Left lobe of liver (tissue), 2 donors: ENCODE results near the gene CAPZB. TPM values are rescaled to one million over a fixed set of nuclear protein-coding genes. Genes with fewer than 3 reads are reported as not detected.
A peak's percentile ranks its signal among the peaks of the same experiment; 100 is the strongest.
"Not testable (repeated sequence)": the region's sequence is repeated elsewhere in the genome, so short reads cannot be mapped to it uniquely, and the experiment has no call there.

Experiments used
- ATAC-seq: fragments of 200-7000 bp; cut with Tn5 transposase; one replicate; pipeline ENCODE4 v1.9.1; 2020; ENCODE audit warnings: mild to moderate bottlenecking, moderate library complexity
- DNase-seq: peaks from one replicate; pipeline ENCODE4 v3.0.0-alpha.2; 2020; ENCODE audit warnings: low spot score
- total RNA-seq: library from RNA; stranded (reverse); gene quantifications from one replicate; pipeline ENCODE4 v1.2.1, GENCODE V29; 2021
- donor health status: DM: no; HTN: no; CAD: no; lungs with moderate emphysema.
- donor health status: DM: no; HTN: yes; CAD: no.

CAPZB gene
- total RNA-seq, 1 donor from 2014 or later: 91.4 TPM

GRCh38 chr1:19499887-19500286 is 14.5 kb upstream of the CAPZB start:
- not testable (repeated sequence) for DNase-seq, ATAC-seq

GRCh38 chr1:19497443-19497842 is 12.1 kb upstream of the CAPZB start:
- DNase-seq: not testable (repeated sequence)

GRCh38 chr1:19496527-19496874 is 11.2 kb upstream of the CAPZB start:
- DNase-seq: no peak
- ATAC-seq: no peak

More at GRCh38 chr1:19497443-19497842, 12.1 kb upstream of the CAPZB start:
- not testable (repeated sequence) for ATAC-seq

- ATAC-seq: no peak
Measured at GRCh38 chr1:19495799-19496526, 10.6 kb upstream of the CAPZB start.

GRCh38 chr1:19495000-19495656 is 9.8 kb upstream of the CAPZB start:
- DNase-seq (no peak), ATAC-seq (no peak)

More at GRCh38 chr1:19495799-19496526, 10.6 kb upstream of the CAPZB start:
- no peak for DNase-seq

- ATAC-seq (no peak), DNase-seq (no peak)
Measured at GRCh38 chr1:19493547-19493946, 8.2 kb upstream of the CAPZB start.

GRCh38 chr1:19489996-19490395 is 4.7 kb upstream of the CAPZB start:
- DNase-seq (no peak), ATAC-seq (no peak)

GRCh38 chr1:19488136-19488535 is 2.8 kb upstream of the CAPZB start:
- DNase-seq: no peak
- no peak for ATAC-seq

GRCh38 chr1:19484798-19485361 is 459 bp downstream of the CAPZB start:
- ATAC-seq (peak; percentile 12), DNase-seq (no peak)

GRCh38 chr1:19484338-19484797 is 971 bp downstream of the CAPZB start:
- ATAC-seq: no peak

GRCh38 chr1:19483691-19484090 is 1.6 kb downstream of the CAPZB start:
- ATAC-seq (no peak), DNase-seq (no peak)

More at GRCh38 chr1:19484338-19484797, 971 bp downstream of the CAPZB start:
- DNase-seq: no peak

GRCh38 chr1:19483261-19483660 is 2.1 kb downstream of the CAPZB start:
- no peak for ATAC-seq
- no peak for DNase-seq

GRCh38 chr1:19481826-19482398 is 3.4 kb downstream of the CAPZB start:
- DNase-seq (no peak), ATAC-seq (no peak)

GRCh38 chr1:19480282-19480681 is 5.1 kb downstream of the CAPZB start:
- DNase-seq: no peak

GRCh38 chr1:19479351-19480120 is 5.8 kb downstream of the CAPZB start:
- DNase-seq: no peak
- no peak for ATAC-seq

More at GRCh38 chr1:19480282-19480681, 5.1 kb downstream of the CAPZB start:
- no peak for ATAC-seq

GRCh38 chr1:19478322-19478721 is 7.0 kb downstream of the CAPZB start:
- DNase-seq: no peak
- ATAC-seq: no peak

GRCh38 chr1:19477284-19478249 is 7.8 kb downstream of the CAPZB start:
- peak; percentile 55 for ATAC-seq
- DNase-seq: no peak

GRCh38 chr1:19476450-19477190 is 8.7 kb downstream of the CAPZB start:
- DNase-seq (no peak), ATAC-seq (peak; percentile 42)

- DNase-seq (no peak), ATAC-seq (no peak)
Measured at GRCh38 chr1:19475296-19475695, 10.0 kb downstream of the CAPZB start.
